ENCODE data around the gene EXPH5.

- TF ChIP-seq CTCF (IDR thresholded peaks at IDR 0.05; ENCODE audit: low read depth, low read length), result no peak
- TF ChIP-seq POLR2A (IDR thresholded peaks at IDR 0.05; ENCODE audit: extremely low read depth, insufficient read length), result no peak
- no peak for TF ChIP-seq MYC (IDR thresholded peaks at IDR 0.05; ENCODE audit: low read depth, low read length)
- no peak for TF ChIP-seq MAX (IDR thresholded peaks at IDR 0.05; ENCODE audit: low read depth, low read length)
Measured at GRCh38 chr11:108606495-108607160, 13.1 kb upstream of the EXPH5 start.
